GM12878 (cell line): ENCODE measurements around the gene PLEKHH1. TPM values are rescaled to one million over a fixed set of nuclear protein-coding genes. Genes with fewer than 3 reads are reported as not detected.

Source experiments
- ATAC-seq: fragments of 200-7000 bp; cut with Tn5 transposase; 3 replicates; pipeline ENCODE4 v1.9.1; 2020; ENCODE audit warnings: mild to moderate bottlenecking, moderate library complexity
- BruUV-seq: library from RNA; stranded (reverse); fragments of 400-500 nt; replicated peaks from 2 replicates; lab custom pipeline; 2021; lab: Mats Ljungman, UMichigan
- CTCF ChIA-PET: fragments of 300-600 bp; sonication (Branson Sonifier 250); formaldehyde crosslinking; extraction: SDS; loops from one replicate; lab custom pipeline; 2021; ENCODE audit warnings: inconsistent platforms; lab: Yijun Ruan, JAX
- POLR2A ChIA-PET: fragments of 350-600 bp; formaldehyde crosslinking; extraction: SDS; loops from one replicate; lab custom pipeline; 2021; ENCODE audit warnings: inconsistent platforms; lab: Charles Lee
- RAD21 ChIA-PET: fragments of 300-600 bp; sonication (Branson Sonifier 250); formaldehyde crosslinking; loops from one replicate; lab custom pipeline; 2023; ENCODE audit warnings: antibody characterized with exemption; ENCODE audit not compliant: unreplicated experiment; lab: Charles Lee
- SMC1A ChIA-PET: fragments of 300-600 bp; sonication (Branson Sonifier 250); formaldehyde crosslinking; loops from one replicate; lab custom pipeline; 2023; ENCODE audit not compliant: unreplicated experiment, uncharacterized antibody; lab: Charles Lee
- DNase-seq: peaks from one replicate; pipeline ENCODE4 v3.0.0-alpha.2; 2011; ENCODE audit warnings: low read depth, low spot score
- FAIRE-seq: peaks from 3 replicates; lab custom pipeline; 2011; peaks lifted over from hg19 to GRCh38; lab: Jason Lieb, UNC
- H2AFZ ChIP-seq: 2 replicates; pipeline ENCODE4 v1.6.0; 2011; ENCODE audit warnings: low read depth, low read length, control low read depth; ENCODE audit not compliant: control insufficient read depth
- H3K27ac ChIP-seq: 2 replicates; pipeline ENCODE4 v1.5.1; 2011; ENCODE audit warnings: control low read depth; ENCODE audit not compliant: control insufficient read depth, insufficient read depth
- H3K27me3 ChIP-seq, 2 experiments: replicated peaks in 1 of 2; 2 replicates each; pipeline versions ENCODE4 v1.6.0 to v1.6.1; 2011; ENCODE audit warnings: low read length in 1 of 2; ENCODE audit not compliant: control insufficient read depth in 2 of 2, insufficient read depth in 2 of 2
- H3K36me3 ChIP-seq, 2 experiments: 2 replicates each; pipeline ENCODE4 v1.5.1; 2011; ENCODE audit warnings: low read length in 1 of 2; ENCODE audit not compliant: control insufficient read depth in 2 of 2, insufficient read depth in 2 of 2
- H3K4me1 ChIP-seq: 2 replicates; pipeline ENCODE4 v1.6.1; 2011; ENCODE audit warnings: mild to moderate bottlenecking, low read length, moderate library complexity, mixed read lengths; ENCODE audit not compliant: control insufficient read depth, insufficient read depth
- H3K4me2 ChIP-seq: 2 replicates; pipeline ENCODE4 v1.6.0; 2011; ENCODE audit warnings: control low read depth; ENCODE audit not compliant: control insufficient read depth, insufficient read depth
- H3K4me3 ChIP-seq: fragments of 200-600 bp; sonication (generic); 2 replicates; pipeline ENCODE4 v1.5.1; 2016
- H3K79me2 ChIP-seq: 2 replicates; pipeline ENCODE4 v1.6.0; 2011; ENCODE audit warnings: low read length; ENCODE audit not compliant: control insufficient read depth, insufficient read depth
- H3K9ac ChIP-seq: 2 replicates; pipeline ENCODE4 v1.8.0; 2011; ENCODE audit warnings: low read length, control low read depth, mixed read lengths; ENCODE audit not compliant: control insufficient read depth, insufficient read depth
- H3K9me3 ChIP-seq: replicated peaks from 3 replicates; pipeline ENCODE4 v1.5.1; 2011; ENCODE audit warnings: mild to moderate bottlenecking, low read length; ENCODE audit not compliant: control insufficient read depth, insufficient read depth
- H4K20me1 ChIP-seq: 2 replicates; pipeline ENCODE4 v1.6.0; 2011; ENCODE audit not compliant: control insufficient read depth, insufficient read depth
- CHD1 ChIP-seq: IDR thresholded peaks from 2 replicates; pipeline ENCODE4 v1.6.1; 2012; ENCODE audit warnings: low read depth, low read length, improper control_type of control experiment
- CUX1 ChIP-seq: IDR thresholded peaks from 2 replicates; pipeline ENCODE4 v1.6.1; 2012; ENCODE audit warnings: improper control_type of control experiment, low read depth, low read length; ENCODE audit not compliant: insufficient replicate concordance
- IRF5 ChIP-seq: fragments of 450-650 bp; IDR thresholded peaks from 2 replicates; pipeline ENCODE4 v1.6.1; 2017; ENCODE audit warnings: borderline replicate concordance
- NFXL1 ChIP-seq: fragments of 450-650 bp; IDR thresholded peaks from 2 replicates; pipeline ENCODE4 v1.6.1; 2017; ENCODE audit warnings: antibody characterized with exemption, mild to moderate bottlenecking, borderline replicate concordance
- RELB ChIP-seq: fragments of 450-650 bp; IDR thresholded peaks from 2 replicates; pipeline ENCODE4 v1.6.1; 2017; ENCODE audit warnings: low read depth, mild to moderate bottlenecking, moderate library complexity
- SRF ChIP-seq, 2 experiments: IDR thresholded peaks; 2 replicates each; pipeline ENCODE4 v1.6.1; 2011; ENCODE audit warnings: low read depth in 2 of 2, low read length in 2 of 2, mild to moderate bottlenecking in 1 of 2, moderate library complexity in 1 of 2
- ZBED1 ChIP-seq: IDR thresholded peaks from 2 replicates; pipeline ENCODE4 v1.6.1; 2016; ENCODE audit warnings: borderline replicate concordance
- ZNF207 ChIP-seq: fragments of 450-650 bp; IDR thresholded peaks from 2 replicates; pipeline ENCODE4 v1.6.1; 2014; ENCODE audit warnings: antibody characterized with exemption, mild to moderate bottlenecking, borderline replicate concordance
- ZNF687 ChIP-seq: fragments of 450-650 bp; IDR thresholded peaks from 2 replicates; pipeline ENCODE4 v1.6.1; 2017; ENCODE audit warnings: mild to moderate bottlenecking, moderate library complexity
- WGBS: methylation state at CpG from one replicate; pipeline ENCODE4 v1.1.6; 2016; ENCODE audit warnings: low lambda C conversion rate; ENCODE audit not compliant: insufficient replicate concordance, insufficient coverage; ENCODE audit errors: missing lambda C conversion rate; 5-methylcytosine and 5-hydroxymethylcytosine counted together
- in situ Hi-C: fragments of 300-500 bp; cut with MboI; formaldehyde crosslinking; loops from 9 replicates; pipeline ENCODE4 v1.14.3; 2018; ENCODE audit warnings: mixed read lengths
- intact Hi-C: fragments of 100-400 bp; cut with micrococcal nuclease; formaldehyde crosslinking; loops from one replicate; pipeline ENCODE4 v1.14.2; 2022; ENCODE audit not compliant: unreplicated experiment
- polyA plus RNA-seq, 11 experiments: library from polyadenylated mRNA; depleted of rRNA in 4 of 11; unstranded in 6 of 11; stranded (reverse) in 5 of 11; fragments of >200 nt; fragmentation: Nextera tagmentation in 4 of 11; fragmentation: Illumina TruSeq in 1 of 11; extraction: Ambion mirVana in 4 of 11; extraction: Trizol in 1 of 11; gene quantifications; 1 replicate in 1 of 11; 2 replicates in 10 of 11; pipeline versions ENCODE4 v1.2.1 to v1.2.3, GENCODE V29; 2011 to 2016; ENCODE audit warnings: inconsistent platforms in 2 of 11, missing spikeins in 2 of 11, low read depth in 1 of 11
- total RNA-seq, 4 experiments: library from RNA; depleted of rRNA in 3 of 4; stranded (reverse); fragments of >200 nt in 3 of 4; fragmentation: Illumina TruSeq in 1 of 4; extraction: Trizol in 1 of 4; gene quantifications; 2 replicates each; pipeline versions ENCODE4 v1.2.1 to v1.2.3, GENCODE V29; 2013 to 2021

The PLEKHH1 gene
- total and polyA plus RNA-seq, 10 of the 15 experiments (the other 5 are each of a cell fraction or from before 2014, with no cell fraction given) = 0.11 to 0.95 (median 0.41) TPM

GRCh38 chr14:67517083-67517482, 16.0 kb upstream of the PLEKHH1 start (continued):
- TF ChIP-seq ZNF207 = no peak

GRCh38 chr14:67519406-67519805, 13.7 kb upstream of the PLEKHH1 start:
- intact Hi-C loops = no loop called here
- ChIA-PET SMC1A (interaction anchor here (1.0 to 1.3 kb wide), 2 partner anchors 9 to 11 kb away, joined by 3 to 4 read pairs; no protein-coding TSS in a partner anchor), CTCF (interaction anchor here (2.5 kb wide), 1 partner anchor 7 kb away, joined by 11 read pairs; no protein-coding TSS in a partner anchor), POLR2A (no interaction called here), RAD21 (interaction anchor here (1.2 kb wide), 1 partner anchor 9 kb away, joined by 3 read pairs; no protein-coding TSS in a partner anchor)
- Histone ChIP-seq H3K4me1 (peaks cover 3% of the 10 kb centered on the region; the same call in 1 of the 2 replicates), H3K27me3 (peaks cover 0 to 6% of the 10 kb centered on the region in 2 experiments; a peak in 1 of 4 replicates), H4K20me1 (no peaks in the 10 kb centered on the region), H3K9ac (no peak overlapping the region), H3K79me2 (no peaks in the 10 kb centered on the region), H3K4me3 (no peak overlapping the region), H3K4me2 (no peak overlapping the region), H3K36me3 (no peaks in the 10 kb centered on the region), H2AFZ (no peak overlapping the region), H3K9me3 (no peaks in the 10 kb centered on the region), H3K27ac (no peak overlapping the region)
- BruUV-seq = no TSS peak
- in situ Hi-C loops = no loop called here
- DNase-seq (no peak), ATAC-seq (no peak), FAIRE-seq (no peak)
- 29% methylated on average over 5 of the region's 5 CpGs for WGBS
- TF ChIP-seq CHD1 = no peak
- no peak for TF ChIP-seq ZBED1
- no peak for TF ChIP-seq IRF5
- no peak for TF ChIP-seq ZNF687
- no peak for TF ChIP-seq RELB
- no peak for TF ChIP-seq SRF (IDR thresholded peaks at IDR 0.05; ENCODE audit: low read depth in 2 of 2, low read length in 2 of 2)
- no peak for TF ChIP-seq CUX1
- TF ChIP-seq NFXL1 = no peak
